ENCODE data around the gene YY1. TPM values are rescaled to one million over a fixed set of nuclear protein-coding genes. Genes with fewer than 3 reads are reported as not detected.

YY1 gene
- total RNA-seq, 1 donor from 2014 or later: 74.8 TPM

DNA sequence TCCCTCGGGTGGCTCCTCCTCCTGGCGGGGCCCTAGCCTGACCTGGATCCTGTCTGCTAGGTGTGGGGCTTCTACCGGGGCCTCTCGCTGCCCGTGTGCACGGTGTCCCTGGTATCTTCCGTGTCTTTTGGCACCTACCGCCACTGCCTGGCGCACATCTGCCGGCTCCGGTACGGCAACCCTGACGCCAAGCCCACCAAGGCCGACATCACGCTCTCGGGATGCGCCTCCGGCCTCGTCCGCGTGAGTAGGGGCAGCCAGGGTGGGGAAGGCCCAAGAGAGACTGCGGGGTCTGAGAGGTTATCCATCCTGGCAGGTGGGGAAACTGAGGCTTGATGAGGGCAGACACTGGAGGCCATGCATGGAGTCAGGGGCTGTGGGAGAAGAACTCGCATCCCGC lies 88.2 kb downstream of the YY1 start:
- H3K27ac ChIP-seq: no peak overlapping the region
- no peak for ATAC-seq
- no peaks in the 10 kb centered on the region for H3K27me3 ChIP-seq (ENCODE audit: low read depth)
- no peaks in the 10 kb centered on the region for H3K9me3 ChIP-seq
- TF ChIP-seq, protein P1, sequence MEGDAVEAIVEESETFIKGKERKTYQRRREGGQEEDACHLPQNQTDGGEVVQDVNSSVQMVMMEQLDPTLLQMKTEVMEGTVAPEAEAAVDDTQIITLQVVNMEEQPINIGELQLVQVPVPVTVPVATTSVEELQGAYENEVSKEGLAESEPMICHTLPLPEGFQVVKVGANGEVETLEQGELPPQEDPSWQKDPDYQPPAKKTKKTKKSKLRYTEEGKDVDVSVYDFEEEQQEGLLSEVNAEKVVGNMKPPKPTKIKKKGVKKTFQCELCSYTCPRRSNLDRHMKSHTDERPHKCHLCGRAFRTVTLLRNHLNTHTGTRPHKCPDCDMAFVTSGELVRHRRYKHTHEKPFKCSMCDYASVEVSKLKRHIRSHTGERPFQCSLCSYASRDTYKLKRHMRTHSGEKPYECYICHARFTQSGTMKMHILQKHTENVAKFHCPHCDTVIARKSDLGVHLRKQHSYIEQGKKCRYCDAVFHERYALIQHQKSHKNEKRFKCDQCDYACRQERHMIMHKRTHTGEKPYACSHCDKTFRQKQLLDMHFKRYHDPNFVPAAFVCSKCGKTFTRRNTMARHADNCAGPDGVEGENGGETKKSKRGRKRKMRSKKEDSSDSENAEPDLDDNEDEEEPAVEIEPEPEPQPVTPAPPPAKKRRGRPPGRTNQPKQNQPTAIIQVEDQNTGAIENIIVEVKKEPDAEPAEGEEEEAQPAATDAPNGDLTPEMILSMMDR (IDR thresholded peaks at IDR 0.05): no peak
- intact Hi-C loops (cut with DNase I): no loop called here
- no peaks in the 10 kb centered on the region for H3K36me3 ChIP-seq
- H3K4me3 ChIP-seq: no peak overlapping the region
- no peaks in the 10 kb centered on the region for H3K4me1 ChIP-seq
- DNase-seq: no peak

DNA sequence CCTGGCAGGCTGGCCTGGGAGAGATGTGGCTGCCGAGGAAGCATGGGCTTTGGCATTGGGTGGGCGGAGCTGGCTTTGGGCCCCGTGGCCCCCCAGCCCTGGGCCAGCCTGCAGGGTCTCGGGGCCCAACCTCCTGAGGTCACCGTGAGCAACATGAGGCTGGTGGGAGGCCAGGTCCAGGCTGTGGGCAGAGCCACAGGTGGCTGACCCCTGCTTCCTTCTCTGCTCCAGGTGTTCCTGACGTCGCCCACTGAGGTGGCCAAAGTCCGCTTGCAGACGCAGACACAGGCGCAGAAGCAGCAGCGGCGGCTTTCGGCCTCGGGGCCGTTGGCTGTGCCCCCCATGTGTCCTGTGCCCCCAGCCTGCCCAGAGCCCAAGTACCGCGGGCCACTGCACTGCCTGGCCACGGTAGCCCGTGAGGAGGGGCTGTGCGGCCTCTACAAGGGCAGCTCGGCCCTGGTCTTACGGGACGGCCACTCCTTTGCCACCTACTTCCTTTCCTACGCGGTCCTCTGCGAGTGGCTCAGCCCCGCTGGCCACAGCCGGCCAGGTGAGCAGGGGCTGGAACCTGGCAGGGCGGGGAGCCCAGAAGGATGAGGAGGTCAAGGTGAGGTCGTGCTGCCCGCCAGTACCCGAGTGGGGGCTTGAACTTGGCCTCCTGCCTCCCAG lies 89.7 kb downstream of the YY1 start:
- intact Hi-C loops (cut with DNase I): no loop called here
- Histone ChIP-seq H3K4me3 (no peak overlapping the region), H3K4me1 (no peaks in the 10 kb centered on the region), H3K9me3 (no peaks in the 10 kb centered on the region), H3K27ac (no peak overlapping the region), H3K36me3 (peaks cover 7% of the 10 kb centered on the region), H3K27me3 (ENCODE audit: low read depth) (no peaks in the 10 kb centered on the region)
- DNase-seq: no peak
- TF ChIP-seq, protein P1 (IDR thresholded peaks at IDR 0.05): no peak
- no peak for ATAC-seq

DNA sequence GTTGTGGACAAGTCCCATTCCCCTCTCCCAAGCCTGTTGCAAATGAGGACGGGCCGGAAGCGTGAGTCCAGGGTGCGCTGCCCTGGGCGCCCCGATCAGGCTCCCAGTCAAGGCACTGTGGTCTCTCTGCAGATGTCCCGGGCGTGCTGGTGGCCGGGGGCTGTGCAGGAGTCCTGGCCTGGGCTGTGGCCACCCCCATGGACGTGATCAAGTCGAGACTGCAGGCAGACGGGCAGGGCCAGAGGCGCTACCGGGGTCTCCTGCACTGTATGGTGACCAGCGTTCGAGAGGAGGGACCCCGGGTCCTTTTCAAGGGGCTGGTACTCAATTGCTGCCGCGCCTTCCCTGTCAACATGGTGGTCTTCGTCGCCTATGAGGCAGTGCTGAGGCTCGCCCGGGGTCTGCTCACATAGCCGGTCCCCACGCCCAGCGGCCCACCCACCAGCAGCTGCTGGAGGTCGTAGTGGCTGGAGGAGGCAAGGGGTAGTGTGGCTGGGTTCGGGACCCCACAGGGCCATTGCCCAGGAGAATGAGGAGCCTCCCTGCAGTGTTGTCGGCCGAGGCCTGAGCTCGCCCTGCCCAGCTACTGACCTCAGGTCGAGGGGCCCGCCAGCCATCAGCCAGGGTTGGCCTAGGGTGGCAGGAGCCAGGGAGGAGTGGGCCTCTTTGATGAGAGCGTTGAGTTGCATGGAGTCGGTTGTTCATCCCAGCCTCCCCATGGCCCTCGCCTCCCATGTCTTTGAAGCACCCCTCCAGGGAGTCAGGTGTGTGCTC lies 90.5 kb downstream of the YY1 start:
- H3K27ac ChIP-seq: no peak overlapping the region
- ATAC-seq: no peak
- TF ChIP-seq, protein P1 (IDR thresholded peaks at IDR 0.05): no peak
- no peak overlapping the region for H3K4me3 ChIP-seq
- H3K9me3 ChIP-seq: no peaks in the 10 kb centered on the region
- no peak for DNase-seq
- H3K36me3 ChIP-seq: peaks cover 15% of the 10 kb centered on the region
- no peaks in the 10 kb centered on the region for H3K27me3 ChIP-seq (ENCODE audit: low read depth)
- H3K4me1 ChIP-seq: no peaks in the 10 kb centered on the region
- intact Hi-C loops (cut with DNase I): no loop called here

DNA sequence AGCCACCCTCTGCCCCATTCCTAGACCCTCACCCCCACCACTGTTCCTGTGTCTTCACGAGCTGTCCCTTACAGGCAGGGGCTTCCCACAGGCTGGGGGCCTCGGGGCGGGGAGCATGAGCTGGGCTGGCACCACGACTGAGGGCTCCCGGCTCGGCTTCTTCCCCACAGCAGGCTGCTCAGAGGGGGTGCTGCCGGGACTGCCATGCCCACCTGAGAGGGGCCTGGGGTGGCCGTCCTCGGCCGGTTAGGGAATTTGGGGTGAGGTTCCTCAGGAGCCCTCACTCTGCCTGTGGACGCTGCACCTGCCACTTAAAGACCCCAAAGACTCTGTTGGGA lies 91.0 kb downstream of the YY1 start:
- ATAC-seq: no peak
- no peaks in the 10 kb centered on the region for H3K9me3 ChIP-seq
- H3K4me1 ChIP-seq: no peaks in the 10 kb centered on the region
- TF ChIP-seq, protein P1 (IDR thresholded peaks at IDR 0.05): no peak
- no peak for DNase-seq
- H3K4me3 ChIP-seq: no peak overlapping the region
- intact Hi-C loops (cut with DNase I): no loop called here
- H3K27me3 ChIP-seq (ENCODE audit: low read depth): no peaks in the 10 kb centered on the region
- peaks cover 20% of the 10 kb centered on the region for H3K36me3 ChIP-seq
- no peak overlapping the region for H3K27ac ChIP-seq

DNA sequence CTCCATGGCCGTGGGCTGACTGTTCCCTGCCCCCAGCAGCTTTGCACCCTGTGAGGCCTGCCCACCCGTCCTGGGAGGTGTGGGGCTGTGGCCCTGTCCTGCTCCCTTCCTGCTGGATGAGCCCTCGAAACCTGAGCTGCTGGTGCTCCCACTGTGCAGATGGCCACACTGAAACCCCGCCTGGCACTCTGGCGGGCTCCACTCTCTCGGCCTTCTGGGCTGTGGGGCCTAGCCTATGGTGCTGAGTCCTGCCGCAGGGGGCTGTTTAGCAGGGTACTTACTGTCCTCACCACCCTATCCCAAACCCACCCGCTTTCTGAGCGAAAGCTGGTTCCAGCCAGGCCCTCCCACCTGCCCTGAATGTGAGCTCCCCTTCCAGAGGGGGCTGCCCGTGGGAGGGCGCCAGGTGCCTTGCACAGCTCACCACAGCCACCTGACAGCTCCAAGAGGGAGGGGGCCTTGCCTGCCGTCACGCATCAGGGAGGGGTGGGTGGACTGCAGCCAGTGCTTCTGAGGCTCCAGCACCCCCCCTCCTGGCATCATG lies 91.5 kb downstream of the YY1 start:
- DNase-seq: no peak
- no peaks in the 10 kb centered on the region for H3K4me1 ChIP-seq
- intact Hi-C loops (cut with DNase I): no loop called here
- no peaks in the 10 kb centered on the region for H3K9me3 ChIP-seq
- no peak for ATAC-seq
- no peak overlapping the region for H3K27ac ChIP-seq
- TF ChIP-seq, protein P1 (IDR thresholded peaks at IDR 0.05): no peak
- no peak overlapping the region for H3K4me3 ChIP-seq
- peaks cover 25% of the 10 kb centered on the region for H3K36me3 ChIP-seq
- H3K27me3 ChIP-seq (ENCODE audit: low read depth): no peaks in the 10 kb centered on the region
